Endothelial cell of umbilical vein (primary cell): ENCODE measurements around the gene OVOL1. TPM values are rescaled to one million over a fixed set of nuclear protein-coding genes. Genes with fewer than 3 reads are reported as not detected.

Source experiments
- BruUV-seq: library from RNA; stranded (reverse); fragments of 400-500 nt; replicated peaks from 2 replicates; lab custom pipeline; 2021; lab: Mats Ljungman, UMichigan
- CTCF ChIA-PET: fragments of 300-600, 350-600 bp; sonication (Branson Sonifier 250); formaldehyde crosslinking; loops from one replicate; lab custom pipeline; 2021; ENCODE audit warnings: antibody characterized with exemption, inconsistent platforms; lab: Charles Lee
- POLR2A ChIA-PET: fragments of 300-600, 350-600 bp; sonication (Branson Sonifier 250); formaldehyde crosslinking; loops from one replicate; lab custom pipeline; 2021; ENCODE audit warnings: antibody characterized with exemption, inconsistent platforms; lab: Charles Lee
- DNase-seq: peaks from one replicate; pipeline ENCODE4 v3.0.0-alpha.2; 2011; ENCODE audit warnings: low read depth, low spot score
- FAIRE-seq: peaks from 2 replicates; lab custom pipeline; 2011; peaks lifted over from hg19 to GRCh38; lab: Jason Lieb, UNC
- H2AFZ ChIP-seq: 2 replicates; pipeline ENCODE4 v1.6.0; 2012; ENCODE audit warnings: low read depth, low read length, control low read depth, inconsistent platforms
- H3K27ac ChIP-seq: 2 replicates; pipeline ENCODE4 v1.5.1; 2011; ENCODE audit warnings: low read depth, mild to moderate bottlenecking, control low read depth, low read length, moderate library complexity; ENCODE audit not compliant: insufficient read depth
- H3K27me3 ChIP-seq, 2 experiments: 2 replicates each; pipeline versions ENCODE4 v1.6.0 to v1.6.1; 2011; ENCODE audit warnings: low read length in 2 of 2, mixed read lengths in 1 of 2; ENCODE audit not compliant: control insufficient read depth in 2 of 2, insufficient read depth in 2 of 2
- H3K36me3 ChIP-seq, 2 experiments: 2 replicates in 1 of 2; 3 replicates in 1 of 2; pipeline ENCODE4 v1.5.1; 2011; ENCODE audit warnings: low read length in 2 of 2, mild to moderate bottlenecking in 1 of 2, moderate library complexity in 1 of 2; ENCODE audit not compliant: control insufficient read depth in 2 of 2, insufficient read depth in 2 of 2; ENCODE audit errors: extremely low read depth in 1 of 2
- H3K4me1 ChIP-seq: 3 replicates; pipeline ENCODE4 v1.5.1; 2011; ENCODE audit warnings: mild to moderate bottlenecking, low read length; ENCODE audit not compliant: control insufficient read depth, insufficient read depth; ENCODE audit errors: extremely low read depth
- H3K4me2 ChIP-seq: 2 replicates; pipeline ENCODE4 v1.6.1; 2011; ENCODE audit warnings: low read length, control low read depth, mixed read lengths; ENCODE audit not compliant: insufficient read depth
- H3K4me3 ChIP-seq, 3 experiments: fragments of 200-600 bp in 1 of 3; sonication (generic), shearing (Covaris generic) in 1 of 3; replicated peaks in 1 of 3; 2 replicates each; pipeline ENCODE4 v1.5.1; 2011 to 2016; ENCODE audit warnings: control low read depth in 3 of 3, low read length in 3 of 3, mild to moderate bottlenecking in 2 of 3, inconsistent platforms in 1 of 3, low read depth in 1 of 3, moderate library complexity in 1 of 3; ENCODE audit not compliant: insufficient read depth in 1 of 3
- H3K79me2 ChIP-seq: 2 replicates; pipeline ENCODE4 v1.6.0; 2012; ENCODE audit warnings: low read length, inconsistent platforms; ENCODE audit not compliant: control insufficient read depth, insufficient read depth
- H3K9ac ChIP-seq: replicated peaks from 2 replicates; pipeline ENCODE3; 2011; ENCODE audit warnings: low read length, control low read depth; ENCODE audit not compliant: insufficient read depth; ENCODE audit errors: extremely low read depth
- H3K9me1 ChIP-seq: replicated peaks from 3 replicates; pipeline ENCODE4 v1.6.0; 2011; ENCODE audit warnings: mild to moderate bottlenecking, low read length; ENCODE audit not compliant: control insufficient read depth, insufficient read depth; ENCODE audit errors: extremely low read depth
- H3K9me3 ChIP-seq: replicated peaks from 2 replicates; pipeline ENCODE4 v1.5.1; 2012; ENCODE audit warnings: low read length, inconsistent platforms; ENCODE audit not compliant: control insufficient read depth, insufficient read depth
- H4K20me1 ChIP-seq: replicated peaks from 2 replicates; pipeline ENCODE3; 2011; ENCODE audit warnings: mild to moderate bottlenecking, low read length; ENCODE audit not compliant: control insufficient read depth, insufficient read depth; ENCODE audit errors: extremely low read depth
- CTCF ChIP-seq, 2 donors: IDR thresholded peaks; 1 replicate in 1 of 2; 2 replicates in 1 of 2; pipeline ENCODE4 v1.5.1; 2011; ENCODE audit warnings: low read length in 2 of 2, mild to moderate bottlenecking in 2 of 2, moderate library complexity in 2 of 2, control low read depth in 1 of 2, inconsistent platforms in 1 of 2, low read depth in 1 of 2; ENCODE audit not compliant: insufficient read depth in 1 of 2; ENCODE audit errors: extremely low read depth in 1 of 2
- EZH2 ChIP-seq: IDR thresholded peaks from 2 replicates; pipeline ENCODE4 v1.6.1; 2012; ENCODE audit warnings: borderline replicate concordance, low read depth, mild to moderate bottlenecking, moderate library complexity, low read length, inconsistent platforms; ENCODE audit not compliant: severe bottlenecking
- FOS ChIP-seq: IDR thresholded peaks from 2 replicates; pipeline ENCODE4 v1.6.1; 2011; ENCODE audit warnings: mild to moderate bottlenecking, low read length, moderate library complexity, borderline replicate concordance; ENCODE audit not compliant: insufficient read depth
- GATA2 ChIP-seq: IDR thresholded peaks from 2 replicates; pipeline ENCODE4 v1.7.0; 2011; ENCODE audit warnings: low read depth, mild to moderate bottlenecking, moderate library complexity, mixed read lengths, low read length; ENCODE audit not compliant: insufficient read length, insufficient read depth
- JUN ChIP-seq: IDR thresholded peaks from 2 replicates; pipeline ENCODE4 v1.6.1; 2011; ENCODE audit warnings: borderline replicate concordance, low read depth; ENCODE audit not compliant: insufficient read length, insufficient read depth
- MAX ChIP-seq: IDR thresholded peaks from 2 replicates; pipeline ENCODE4 v1.6.1; 2011; ENCODE audit not compliant: insufficient read depth, insufficient read length
- MYC ChIP-seq: IDR thresholded peaks from one replicate; pipeline ENCODE4 v1.6.1; 2011; ENCODE audit warnings: mild to moderate bottlenecking, low read depth, low read length
- POLR2A ChIP-seq: IDR thresholded peaks from 2 replicates; pipeline ENCODE4 v1.6.1; 2012; ENCODE audit warnings: low read depth, mild to moderate bottlenecking, control low read depth, low read length
- POLR2AphosphoS5 ChIP-seq: IDR thresholded peaks from 2 replicates; pipeline ENCODE4 v1.6.1; 2012; ENCODE audit warnings: low read depth, mild to moderate bottlenecking, control low read depth, low read length, moderate library complexity; ENCODE audit not compliant: insufficient read depth
- dilution Hi-C: fragments of 300-500 bp; cut with MboI; formaldehyde crosslinking; loops from one replicate; pipeline ENCODE4 v1.15.0; 2019; ENCODE audit warnings: low sequenced_read_pairs; ENCODE audit not compliant: extremely low pct_ligation_motif_present
- intact Hi-C: fragments of 100-400 bp; cut with micrococcal nuclease; formaldehyde crosslinking; loops from one replicate; pipeline ENCODE4 v1.10.0; 2022
- polyA plus RNA-seq, 4 experiments: library from polyadenylated mRNA; depleted of rRNA in 3 of 4; stranded (reverse) in 3 of 4; unstranded in 1 of 4; fragments of >200 nt; gene quantifications; 2 replicates each; pipeline versions ENCODE4 v1.2.1 to v1.2.3, GENCODE V29; 2011 to 2012; ENCODE audit warnings: missing spikeins in 1 of 4
- total RNA-seq: library from RNA; stranded (reverse); gene quantifications from 2 replicates; pipeline ENCODE4 v1.2.3, GENCODE V29; 2021

The OVOL1 gene
- total and polyA plus RNA-seq, 2 donors (not counting 3 experiments of a cell fraction or from before 2014, with no cell fraction given) = not detected

GRCh38 chr11:65821107-65821506 is 34.2 kb downstream of the OVOL1 start:
- ChIA-PET CTCF (interaction anchor here (1.0 to 6.5 kb wide), 2 partner anchors 42 to 115 kb away, joined by 3 to 109 read pairs; partner anchors contain the start of gene AP5B1), POLR2A (no interaction called here)
- no peaks in the 10 kb centered on the region for H3K9me1 ChIP-seq
- no peaks in the 10 kb centered on the region for H3K4me1 ChIP-seq
- dilution Hi-C loops = no loop called here
- no peaks in the 10 kb centered on the region for H4K20me1 ChIP-seq
- H3K4me2 ChIP-seq = no peak overlapping the region
- H3K79me2 ChIP-seq = no peaks in the 10 kb centered on the region
- DNase-seq (no peak), FAIRE-seq (no peak)
- no peak overlapping the region for H2AFZ ChIP-seq
- BruUV-seq = no TSS peak
- H3K9ac ChIP-seq = no peak overlapping the region
- H3K27ac ChIP-seq = no peak overlapping the region
- no peaks in the 10 kb centered on the region for H3K36me3 ChIP-seq
- no peaks in the 10 kb centered on the region for H3K9me3 ChIP-seq
- no peaks in the 10 kb centered on the region for H3K27me3 ChIP-seq
- intact Hi-C loops = no loop called here
- no peak for TF ChIP-seq CTCF (IDR thresholded peaks at IDR 0.05; ENCODE audit: extremely low read depth in 1 of 2, insufficient read depth in 1 of 2, low read depth in 1 of 2, low read length in 2 of 2)
- no peak for TF ChIP-seq JUN
- no peak for TF ChIP-seq FOS
- no peak for TF ChIP-seq EZH2
- no peak for TF ChIP-seq MAX
- TF ChIP-seq GATA2 = no peak
- no peak for TF ChIP-seq MYC
- TF ChIP-seq POLR2A = no peak
- no peak for TF ChIP-seq POLR2AphosphoS5
- H3K4me3 ChIP-seq = no peak overlapping the region
